Measurements from ENCODE around the gene SPOP. TPM values are rescaled to one million over a fixed set of nuclear protein-coding genes. Genes with fewer than 3 reads are reported as not detected.

SPOP gene
- total and polyA plus RNA-seq, 9 donors, result 44.5 to 87.3 (median 75.4) TPM

DNA sequence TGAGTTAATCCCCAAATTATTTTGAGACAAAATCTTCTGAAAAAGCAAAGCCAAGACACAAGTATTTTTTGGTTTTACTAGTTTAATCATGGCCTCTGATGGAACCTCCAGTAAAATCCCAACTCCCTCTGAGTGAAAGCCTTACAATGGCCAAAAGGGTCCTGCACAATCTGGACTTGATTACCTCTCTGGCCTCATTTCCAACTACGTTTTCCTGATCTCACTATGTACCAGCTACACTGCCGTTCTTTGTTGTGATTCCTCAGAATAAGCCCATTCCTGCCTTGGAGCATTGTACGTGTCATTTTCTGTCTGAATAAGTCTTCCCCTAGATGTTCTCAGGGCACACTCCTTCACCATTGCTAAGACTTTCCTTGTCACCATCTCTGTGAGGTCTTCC lies 37.3 kb downstream of the SPOP start:
- WGBS, 3 donors, result 88 to 96% (median 94%) methylated on average over 3 of the region's 3 CpGs

DNA sequence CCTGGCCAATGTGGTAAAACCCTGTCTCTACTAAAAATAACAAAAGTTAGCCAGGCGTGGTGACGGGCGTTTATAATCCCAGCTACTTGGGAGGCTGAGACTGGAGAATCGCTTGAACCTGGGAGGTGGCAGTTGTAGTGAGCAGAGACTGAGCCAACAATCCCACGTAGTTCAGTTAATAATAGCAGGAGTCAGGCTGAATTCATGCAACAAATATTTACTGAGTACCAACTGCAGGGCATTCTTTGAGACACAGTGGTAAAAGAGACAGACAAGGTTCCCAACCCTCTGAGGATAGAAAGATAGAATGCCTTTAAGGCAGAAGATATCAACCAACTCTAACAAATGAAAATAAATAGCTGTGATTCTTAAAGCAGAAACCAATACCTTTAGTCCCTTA lies 39.1 kb downstream of the SPOP start:
- Histone ChIP-seq H3K9me3 (no peaks in the 10 kb centered on the region), H3K4me3 (no peak overlapping the region), H3K36me3 (no peaks in the 10 kb centered on the region), H3K27me3 (no peaks in the 10 kb centered on the region), H3K27ac (no peak overlapping the region), H3K4me1 (ENCODE audit: insufficient read depth) (peaks cover 7% of the 10 kb centered on the region)
- 84 to 93% (median 92%) methylated on average over 5 of the region's 5 CpGs for WGBS, 3 donors
- intact Hi-C loops (cut with DNase I), result no loop called here
- no peak for DNase-seq
- TF ChIP-seq, protein P1, sequence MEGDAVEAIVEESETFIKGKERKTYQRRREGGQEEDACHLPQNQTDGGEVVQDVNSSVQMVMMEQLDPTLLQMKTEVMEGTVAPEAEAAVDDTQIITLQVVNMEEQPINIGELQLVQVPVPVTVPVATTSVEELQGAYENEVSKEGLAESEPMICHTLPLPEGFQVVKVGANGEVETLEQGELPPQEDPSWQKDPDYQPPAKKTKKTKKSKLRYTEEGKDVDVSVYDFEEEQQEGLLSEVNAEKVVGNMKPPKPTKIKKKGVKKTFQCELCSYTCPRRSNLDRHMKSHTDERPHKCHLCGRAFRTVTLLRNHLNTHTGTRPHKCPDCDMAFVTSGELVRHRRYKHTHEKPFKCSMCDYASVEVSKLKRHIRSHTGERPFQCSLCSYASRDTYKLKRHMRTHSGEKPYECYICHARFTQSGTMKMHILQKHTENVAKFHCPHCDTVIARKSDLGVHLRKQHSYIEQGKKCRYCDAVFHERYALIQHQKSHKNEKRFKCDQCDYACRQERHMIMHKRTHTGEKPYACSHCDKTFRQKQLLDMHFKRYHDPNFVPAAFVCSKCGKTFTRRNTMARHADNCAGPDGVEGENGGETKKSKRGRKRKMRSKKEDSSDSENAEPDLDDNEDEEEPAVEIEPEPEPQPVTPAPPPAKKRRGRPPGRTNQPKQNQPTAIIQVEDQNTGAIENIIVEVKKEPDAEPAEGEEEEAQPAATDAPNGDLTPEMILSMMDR (IDR thresholded peaks at IDR 0.05), result no peak
- TF ChIP-seq POLR2A (IDR thresholded peaks at IDR 0.05), result no peak
- TF ChIP-seq EP300 (IDR thresholded peaks at IDR 0.05), result no peak

More for the DNA sequence above, 37.3 kb downstream of the SPOP start:
- no peaks in the 10 kb centered on the region for H3K36me3 ChIP-seq
- no peaks in the 10 kb centered on the region for H3K27me3 ChIP-seq
- peaks cover 6% of the 10 kb centered on the region for H3K4me1 ChIP-seq (ENCODE audit: insufficient read depth)
- no peak overlapping the region for H3K4me3 ChIP-seq
- no peak for TF ChIP-seq EP300 (IDR thresholded peaks at IDR 0.05)
- H3K27ac ChIP-seq, result no peak overlapping the region
- intact Hi-C loops (cut with DNase I), result no loop called here
- H3K9me3 ChIP-seq, result no peaks in the 10 kb centered on the region
- DNase-seq, result no peak

- WGBS, 3 donors, result 96 to 97% (median 96%) methylated on average over 1 of the region's 1 CpG
- intact Hi-C loops (cut with DNase I), result no loop called here
Observed at GRCh38 chr17:49637739-49638138, 40.2 kb downstream of the SPOP start.

DNA sequence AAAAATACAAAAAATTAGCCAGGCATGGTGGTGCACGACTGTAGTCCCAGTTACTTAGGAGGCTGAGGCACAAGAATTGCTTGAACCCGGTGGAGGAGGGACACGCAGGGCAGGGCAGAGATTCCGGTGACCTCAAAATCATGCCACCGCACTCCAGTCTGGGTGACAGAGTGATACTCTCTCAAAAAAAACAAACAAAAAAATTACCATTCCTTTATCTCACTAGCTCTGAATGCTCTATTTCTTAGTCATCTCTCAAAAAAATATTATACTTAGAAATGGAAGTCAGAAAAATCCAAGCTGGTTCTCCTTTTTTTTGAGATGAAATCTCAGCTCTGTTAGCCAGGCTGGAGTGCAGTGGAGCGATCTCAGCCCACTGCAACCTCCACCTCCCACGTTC lies 40.8 kb downstream of the SPOP start:
- peaks cover 8% of the 10 kb centered on the region for H3K4me1 ChIP-seq (ENCODE audit: insufficient read depth)
- DNase-seq, result no peak
- 62 to 73% (median 68%) methylated on average over 7 of the region's 7 CpGs for WGBS, 3 donors
- intact Hi-C loops (cut with DNase I), result no loop called here
- no peak for TF ChIP-seq POLR2A (IDR thresholded peaks at IDR 0.05)
- TF ChIP-seq EP300 (IDR thresholded peaks at IDR 0.05), result no peak
- TF ChIP-seq, protein P1 (IDR thresholded peaks at IDR 0.05), result no peak
- H3K36me3 ChIP-seq, result no peaks in the 10 kb centered on the region
- no peaks in the 10 kb centered on the region for H3K27me3 ChIP-seq
- no peak overlapping the region for H3K27ac ChIP-seq
- no peaks in the 10 kb centered on the region for H3K9me3 ChIP-seq
- no peak overlapping the region for H3K4me3 ChIP-seq

More at GRCh38 chr17:49637739-49638138, 40.2 kb downstream of the SPOP start:
- no peaks in the 10 kb centered on the region for H3K36me3 ChIP-seq
- DNase-seq, result no peak
- peaks cover 8% of the 10 kb centered on the region for H3K4me1 ChIP-seq (ENCODE audit: insufficient read depth)
- H3K9me3 ChIP-seq, result no peaks in the 10 kb centered on the region
- TF ChIP-seq, protein P1 (IDR thresholded peaks at IDR 0.05), result no peak
- TF ChIP-seq EP300 (IDR thresholded peaks at IDR 0.05) (no peak), POLR2A (IDR thresholded peaks at IDR 0.05) (no peak)
- no peak overlapping the region for H3K4me3 ChIP-seq
- H3K27me3 ChIP-seq, result no peaks in the 10 kb centered on the region
- no peak overlapping the region for H3K27ac ChIP-seq

- Histone ChIP-seq H3K4me1 (ENCODE audit: insufficient read depth) (peaks cover 10% of the 10 kb centered on the region), H3K27ac (peak overlapping the region in 1 of 2 donors; percentile 40), H3K9me3 (no peaks in the 10 kb centered on the region), H3K36me3 (no peaks in the 10 kb centered on the region), H3K4me3 (no peak overlapping the region), H3K27me3 (no peaks in the 10 kb centered on the region)
- TF ChIP-seq, protein P1 (IDR thresholded peaks at IDR 0.05), result no peak
- TF ChIP-seq EP300 (IDR thresholded peaks at IDR 0.05) (no peak), POLR2A (IDR thresholded peaks at IDR 0.05) (no peak)
- 7 to 10% (median 7%) methylated on average over 1 of the region's 1 CpG for WGBS, 3 donors
- no peak for DNase-seq
- intact Hi-C loops (cut with DNase I), result no loop called here
Observed at GRCh38 chr17:49635121-49635520, 42.8 kb downstream of the SPOP start.

Measured in ovary (tissue), 9 donors.